Measurements from ENCODE around the gene MAN1A1. TPM values are rescaled to one million over a fixed set of nuclear protein-coding genes. Genes with fewer than 3 reads are reported as not detected.

MAN1A1 gene
- total RNA-seq, 1 donor from 2014 or later, result 19.7 TPM

- Histone ChIP-seq H3K4me3 (no peak overlapping the region), H3K36me3 (no peaks in the 10 kb centered on the region), H3K9me3 (replicated peaks) (no peaks in the 10 kb centered on the region), H3K4me1 (peaks cover 25% of the 10 kb centered on the region), H3K27me3 (ENCODE audit: low read depth) (no peaks in the 10 kb centered on the region), H3K27ac (replicated peaks) (no peak overlapping the region)
- TF ChIP-seq CTCF (IDR thresholded peaks at IDR 0.05; ENCODE audit: borderline replicate concordance), result no peak
- no peak for DNase-seq
- intact Hi-C loops (cut with micrococcal nuclease), result no loop called here
Observed at GRCh38 chr6:119325559-119326265, 23.8 kb downstream of the MAN1A1 start.

GRCh38 chr6:119324718-119325117 lies 24.8 kb downstream of the MAN1A1 start:
- Histone ChIP-seq H3K9me3 (replicated peaks) (no peaks in the 10 kb centered on the region), H3K4me1 (peaks cover 25% of the 10 kb centered on the region), H3K27ac (replicated peaks) (no peak overlapping the region), H3K36me3 (no peaks in the 10 kb centered on the region), H3K4me3 (no peak overlapping the region), H3K27me3 (ENCODE audit: low read depth) (no peaks in the 10 kb centered on the region)
- intact Hi-C loops (cut with micrococcal nuclease), result no loop called here
- no peak for DNase-seq
- no peak for TF ChIP-seq CTCF (IDR thresholded peaks at IDR 0.05; ENCODE audit: borderline replicate concordance)

- no peak for TF ChIP-seq CTCF (IDR thresholded peaks at IDR 0.05; ENCODE audit: borderline replicate concordance)
- H3K27me3 ChIP-seq (ENCODE audit: low read depth), result no peaks in the 10 kb centered on the region
- H3K36me3 ChIP-seq, result no peaks in the 10 kb centered on the region
- no peak overlapping the region for H3K27ac ChIP-seq (replicated peaks)
- peaks cover 25% of the 10 kb centered on the region for H3K4me1 ChIP-seq
- H3K4me3 ChIP-seq, result no peak overlapping the region
- intact Hi-C loops (cut with micrococcal nuclease), result no loop called here
- H3K9me3 ChIP-seq (replicated peaks), result no peaks in the 10 kb centered on the region
- no peak for DNase-seq
Observed at GRCh38 chr6:119323931-119324330, 25.6 kb downstream of the MAN1A1 start.

- Histone ChIP-seq H3K4me1 (peaks cover 25% of the 10 kb centered on the region), H3K27ac (replicated peaks) (no peak overlapping the region), H3K9me3 (replicated peaks) (no peaks in the 10 kb centered on the region), H3K4me3 (no peak overlapping the region), H3K36me3 (no peaks in the 10 kb centered on the region), H3K27me3 (ENCODE audit: low read depth) (no peaks in the 10 kb centered on the region)
- intact Hi-C loops (cut with micrococcal nuclease), result no loop called here
- DNase-seq, result no peak
- TF ChIP-seq CTCF (IDR thresholded peaks at IDR 0.05; ENCODE audit: borderline replicate concordance), result no peak
Observed at GRCh38 chr6:119323478-119323877, 26.1 kb downstream of the MAN1A1 start.

GRCh38 chr6:119322715-119323350 lies 26.7 kb downstream of the MAN1A1 start:
- no peaks in the 10 kb centered on the region for H3K9me3 ChIP-seq (replicated peaks)
- no peak overlapping the region for H3K27ac ChIP-seq (replicated peaks)
- no peak overlapping the region for H3K4me3 ChIP-seq
- intact Hi-C loops (cut with micrococcal nuclease), result no loop called here
- H3K4me1 ChIP-seq, result peaks cover 25% of the 10 kb centered on the region
- no peak for TF ChIP-seq CTCF (IDR thresholded peaks at IDR 0.05; ENCODE audit: borderline replicate concordance)
- H3K36me3 ChIP-seq, result no peaks in the 10 kb centered on the region
- DNase-seq, result no peak
- H3K27me3 ChIP-seq (ENCODE audit: low read depth), result no peaks in the 10 kb centered on the region

All from left ventricle myocardium inferior (tissue), 1 donor.